GM12878 (cell line): ENCODE data around the gene CLDN34. TPM values are rescaled to one million over a fixed set of nuclear protein-coding genes. Genes with fewer than 3 reads are reported as not detected.

ENCODE experiments used
- ATF7 ChIP-seq: fragments of 450-650 bp; IDR thresholded peaks from 2 replicates; pipeline ENCODE4 v1.6.1; 2016; ENCODE audit warnings: low read depth, mild to moderate bottlenecking
- BHLHE40 ChIP-seq, 2 experiments: fragments of 450-650 bp in 1 of 2; IDR thresholded peaks; 2 replicates each; pipeline ENCODE4 v1.6.1; 2011 to 2017; ENCODE audit warnings: low read depth in 2 of 2, borderline replicate concordance in 1 of 2, improper control_type of control experiment in 1 of 2, low read length in 1 of 2, mild to moderate bottlenecking in 1 of 2
- EED ChIP-seq: sonication (generic); IDR thresholded peaks from 2 replicates; pipeline ENCODE4 v1.6.1; 2016; ENCODE audit warnings: antibody characterized with exemption, low read depth
- EGR1 ChIP-seq, 2 experiments: IDR thresholded peaks; 1 replicate in 1 of 2; 2 replicates in 1 of 2; pipeline ENCODE4 v1.6.1; 2011 to 2012; ENCODE audit warnings: low read depth in 2 of 2, low read length in 2 of 2, borderline replicate concordance in 1 of 2, mild to moderate bottlenecking in 1 of 2, moderate library complexity in 1 of 2
- EP300 ChIP-seq, 2 experiments: fragments of 150-350 bp in 1 of 2; IDR thresholded peaks; 2 replicates each; pipeline ENCODE4 v1.6.1; 2011 to 2012; ENCODE audit warnings: low read depth in 2 of 2, low read length in 2 of 2, borderline replicate concordance in 1 of 2, improper control_type of control experiment in 1 of 2, inconsistent platforms in 1 of 2; ENCODE audit not compliant: control insufficient read depth in 1 of 2
- FOXK2 ChIP-seq: fragments of 450-650 bp; IDR thresholded peaks from 2 replicates; pipeline ENCODE4 v1.6.1; 2017; ENCODE audit warnings: mild to moderate bottlenecking, moderate library complexity
- GATAD2B ChIP-seq: fragments of 450-650 bp; conservative IDR thresholded peaks from 2 replicates; pipeline ENCODE4 v1.6.1; 2017; ENCODE audit warnings: low read depth, mild to moderate bottlenecking, moderate library complexity
- HCFC1 ChIP-seq: fragments of 150-350 bp; IDR thresholded peaks from 2 replicates; pipeline ENCODE4 v1.6.1; 2014; ENCODE audit warnings: low read length
- KAT2A ChIP-seq: conservative IDR thresholded peaks from 2 replicates; pipeline ENCODE4 v1.6.1; 2011; ENCODE audit warnings: low read depth, low read length; ENCODE audit not compliant: control insufficient read depth
- MTA2 ChIP-seq: fragments of 450-650 bp; IDR thresholded peaks from 2 replicates; pipeline ENCODE4 v1.6.1; 2016; ENCODE audit warnings: low read depth, mild to moderate bottlenecking, moderate library complexity
- NFIC ChIP-seq: IDR thresholded peaks from 2 replicates; pipeline ENCODE4 v1.6.1; 2012; ENCODE audit warnings: low read depth, mild to moderate bottlenecking, inconsistent platforms, low read length, moderate library complexity
- RAD21 ChIP-seq: IDR thresholded peaks from 2 replicates; pipeline ENCODE4 v1.6.1; 2011; ENCODE audit warnings: mild to moderate bottlenecking, low read depth, low read length, moderate library complexity; ENCODE audit not compliant: insufficient read depth
- RCOR1 ChIP-seq: conservative IDR thresholded peaks from 2 replicates; pipeline ENCODE4 v1.6.1; 2012; ENCODE audit warnings: low read depth, low read length, improper control_type of control experiment
- SREBF1 ChIP-seq: IDR thresholded peaks from 2 replicates; pipeline ENCODE4 v1.6.1; 2012; ENCODE audit warnings: mild to moderate bottlenecking, low read length
- polyA plus RNA-seq, 11 experiments: library from polyadenylated mRNA; depleted of rRNA in 4 of 11; unstranded in 6 of 11; stranded (reverse) in 5 of 11; fragments of >200 nt; fragmentation: Nextera tagmentation in 4 of 11; fragmentation: Illumina TruSeq in 1 of 11; extraction: Ambion mirVana in 4 of 11; extraction: Trizol in 1 of 11; gene quantifications; 1 replicate in 1 of 11; 2 replicates in 10 of 11; pipeline versions ENCODE4 v1.2.1 to v1.2.3, GENCODE V29; 2011 to 2016; ENCODE audit warnings: inconsistent platforms in 2 of 11, missing spikeins in 2 of 11, low read depth in 1 of 11
- total RNA-seq, 4 experiments: library from RNA; depleted of rRNA in 3 of 4; stranded (reverse); fragments of >200 nt in 3 of 4; fragmentation: Illumina TruSeq in 1 of 4; extraction: Trizol in 1 of 4; gene quantifications; 2 replicates each; pipeline versions ENCODE4 v1.2.1 to v1.2.3, GENCODE V29; 2013 to 2021
- TF ChIP-seq, protein P1 (sequence below): IDR thresholded peaks from 2 replicates; pipeline ENCODE4 v1.6.1; 2012; ENCODE audit warnings: low read length, inconsistent platforms
- TF ChIP-seq, protein P2 (sequence below): fragments of 450-650 bp; IDR thresholded peaks from 2 replicates; pipeline ENCODE4 v1.6.1; 2018; ENCODE audit warnings: mild to moderate bottlenecking, low read depth, moderate library complexity; ENCODE audit not compliant: partially characterized antibody
- TF ChIP-seq, protein P3 (sequence below): IDR thresholded peaks from 2 replicates; pipeline ENCODE4 v1.6.1; 2011; ENCODE audit warnings: low read depth, mild to moderate bottlenecking, low read length, moderate library complexity, borderline replicate concordance; ENCODE audit errors: extremely low read depth
- TF ChIP-seq, protein P4 (sequence below): fragments of 450-650 bp; IDR thresholded peaks from 2 replicates; pipeline ENCODE4 v1.6.1; 2017; ENCODE audit warnings: borderline replicate concordance
- TF ChIP-seq, protein P5 (sequence below): fragments of 450-650 bp; IDR thresholded peaks from 2 replicates; pipeline ENCODE4 v1.6.1; 2017; ENCODE audit warnings: mild to moderate bottlenecking, moderate library complexity

The CLDN34 gene
- total and polyA plus RNA-seq, 10 of the 15 experiments (the other 5 are each of a cell fraction or from before 2014, with no cell fraction given): not detected

DNA sequence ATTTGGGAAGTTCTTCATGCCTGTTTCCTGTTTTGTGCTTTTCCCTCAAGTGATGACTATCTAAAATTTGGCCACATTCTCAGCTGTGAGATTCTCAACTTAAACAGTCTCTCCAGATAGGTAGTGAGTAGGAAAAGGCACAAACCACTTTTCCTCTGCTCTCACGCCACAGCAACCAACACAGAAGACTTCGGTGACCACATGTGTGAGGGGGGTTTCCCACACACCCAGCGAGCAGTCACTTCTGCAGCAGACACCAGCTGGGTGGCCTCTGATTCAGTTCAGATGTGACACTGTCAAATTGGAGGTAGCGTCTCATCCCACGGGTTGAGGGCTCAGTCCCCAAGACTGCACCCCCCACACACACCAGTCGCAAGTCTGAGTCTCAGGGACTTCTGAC, 25.1 kb upstream of the CLDN34 start (continued):
- TF ChIP-seq, protein P1, sequence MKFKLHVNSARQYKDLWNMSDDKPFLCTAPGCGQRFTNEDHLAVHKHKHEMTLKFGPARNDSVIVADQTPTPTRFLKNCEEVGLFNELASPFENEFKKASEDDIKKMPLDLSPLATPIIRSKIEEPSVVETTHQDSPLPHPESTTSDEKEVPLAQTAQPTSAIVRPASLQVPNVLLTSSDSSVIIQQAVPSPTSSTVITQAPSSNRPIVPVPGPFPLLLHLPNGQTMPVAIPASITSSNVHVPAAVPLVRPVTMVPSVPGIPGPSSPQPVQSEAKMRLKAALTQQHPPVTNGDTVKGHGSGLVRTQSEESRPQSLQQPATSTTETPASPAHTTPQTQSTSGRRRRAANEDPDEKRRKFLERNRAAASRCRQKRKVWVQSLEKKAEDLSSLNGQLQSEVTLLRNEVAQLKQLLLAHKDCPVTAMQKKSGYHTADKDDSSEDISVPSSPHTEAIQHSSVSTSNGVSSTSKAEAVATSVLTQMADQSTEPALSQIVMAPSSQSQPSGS: peak; percentile 82
- TF ChIP-seq SREBF1 (no peak), ATF7 (peak; percentile 77), EP300 (IDR thresholded peaks at IDR 0.05; ENCODE audit: borderline replicate concordance in 1 of 2, control insufficient read depth in 1 of 2, low read depth in 2 of 2, low read length in 2 of 2) (peak; percentile 76 to 84; a peak in 3 of 4 replicates), RCOR1 (no peak), KAT2A (no peak), HCFC1 (no peak), FOXK2 (no peak), MTA2 (peak; percentile 83), EED (peak; percentile 85), NFIC (peak; percentile 86), BHLHE40 (IDR thresholded peaks at IDR 0.05; ENCODE audit: borderline replicate concordance in 1 of 2, low read depth in 2 of 2, low read length in 1 of 2) (peak; percentile 54 to 78; a peak in 3 of 4 replicates), RAD21 (no peak), EGR1 (IDR thresholded peaks at IDR 0.05; ENCODE audit: borderline replicate concordance in 1 of 2, low read depth in 2 of 2, low read length in 2 of 2) (0 out of 3 replicates have a peak, but pooled peaks of 1 of the 2 experiments have one; percentile 19), GATAD2B (peak; percentile 90)
- TF ChIP-seq, protein P2, sequence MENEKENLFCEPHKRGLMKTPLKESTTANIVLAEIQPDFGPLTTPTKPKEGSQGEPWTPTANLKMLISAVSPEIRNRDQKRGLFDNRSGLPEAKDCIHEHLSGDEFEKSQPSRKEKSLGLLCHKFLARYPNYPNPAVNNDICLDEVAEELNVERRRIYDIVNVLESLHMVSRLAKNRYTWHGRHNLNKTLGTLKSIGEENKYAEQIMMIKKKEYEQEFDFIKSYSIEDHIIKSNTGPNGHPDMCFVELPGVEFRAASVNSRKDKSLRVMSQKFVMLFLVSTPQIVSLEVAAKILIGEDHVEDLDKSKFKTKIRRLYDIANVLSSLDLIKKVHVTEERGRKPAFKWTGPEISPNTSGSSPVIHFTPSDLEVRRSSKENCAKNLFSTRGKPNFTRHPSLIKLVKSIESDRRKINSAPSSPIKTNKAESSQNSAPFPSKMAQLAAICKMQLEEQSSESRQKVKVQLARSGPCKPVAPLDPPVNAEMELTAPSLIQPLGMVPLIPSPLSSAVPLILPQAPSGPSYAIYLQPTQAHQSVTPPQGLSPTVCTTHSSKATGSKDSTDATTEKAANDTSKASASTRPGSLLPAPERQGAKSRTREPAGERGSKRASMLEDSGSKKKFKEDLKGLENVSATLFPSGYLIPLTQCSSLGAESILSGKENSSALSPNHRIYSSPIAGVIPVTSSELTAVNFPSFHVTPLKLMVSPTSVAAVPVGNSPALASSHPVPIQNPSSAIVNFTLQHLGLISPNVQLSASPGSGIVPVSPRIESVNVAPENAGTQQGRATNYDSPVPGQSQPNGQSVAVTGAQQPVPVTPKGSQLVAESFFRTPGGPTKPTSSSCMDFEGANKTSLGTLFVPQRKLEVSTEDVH: no peak
- TF ChIP-seq, protein P3, sequence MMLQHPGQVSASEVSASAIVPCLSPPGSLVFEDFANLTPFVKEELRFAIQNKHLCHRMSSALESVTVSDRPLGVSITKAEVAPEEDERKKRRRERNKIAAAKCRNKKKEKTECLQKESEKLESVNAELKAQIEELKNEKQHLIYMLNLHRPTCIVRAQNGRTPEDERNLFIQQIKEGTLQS: no peak
- TF ChIP-seq, protein P4, sequence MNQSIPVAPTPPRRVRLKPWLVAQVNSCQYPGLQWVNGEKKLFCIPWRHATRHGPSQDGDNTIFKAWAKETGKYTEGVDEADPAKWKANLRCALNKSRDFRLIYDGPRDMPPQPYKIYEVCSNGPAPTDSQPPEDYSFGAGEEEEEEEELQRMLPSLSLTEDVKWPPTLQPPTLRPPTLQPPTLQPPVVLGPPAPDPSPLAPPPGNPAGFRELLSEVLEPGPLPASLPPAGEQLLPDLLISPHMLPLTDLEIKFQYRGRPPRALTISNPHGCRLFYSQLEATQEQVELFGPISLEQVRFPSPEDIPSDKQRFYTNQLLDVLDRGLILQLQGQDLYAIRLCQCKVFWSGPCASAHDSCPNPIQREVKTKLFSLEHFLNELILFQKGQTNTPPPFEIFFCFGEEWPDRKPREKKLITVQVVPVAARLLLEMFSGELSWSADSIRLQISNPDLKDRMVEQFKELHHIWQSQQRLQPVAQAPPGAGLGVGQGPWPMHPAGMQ: peak; percentile 55; the same call in 1 of the 2 replicates
- TF ChIP-seq, protein P5, sequence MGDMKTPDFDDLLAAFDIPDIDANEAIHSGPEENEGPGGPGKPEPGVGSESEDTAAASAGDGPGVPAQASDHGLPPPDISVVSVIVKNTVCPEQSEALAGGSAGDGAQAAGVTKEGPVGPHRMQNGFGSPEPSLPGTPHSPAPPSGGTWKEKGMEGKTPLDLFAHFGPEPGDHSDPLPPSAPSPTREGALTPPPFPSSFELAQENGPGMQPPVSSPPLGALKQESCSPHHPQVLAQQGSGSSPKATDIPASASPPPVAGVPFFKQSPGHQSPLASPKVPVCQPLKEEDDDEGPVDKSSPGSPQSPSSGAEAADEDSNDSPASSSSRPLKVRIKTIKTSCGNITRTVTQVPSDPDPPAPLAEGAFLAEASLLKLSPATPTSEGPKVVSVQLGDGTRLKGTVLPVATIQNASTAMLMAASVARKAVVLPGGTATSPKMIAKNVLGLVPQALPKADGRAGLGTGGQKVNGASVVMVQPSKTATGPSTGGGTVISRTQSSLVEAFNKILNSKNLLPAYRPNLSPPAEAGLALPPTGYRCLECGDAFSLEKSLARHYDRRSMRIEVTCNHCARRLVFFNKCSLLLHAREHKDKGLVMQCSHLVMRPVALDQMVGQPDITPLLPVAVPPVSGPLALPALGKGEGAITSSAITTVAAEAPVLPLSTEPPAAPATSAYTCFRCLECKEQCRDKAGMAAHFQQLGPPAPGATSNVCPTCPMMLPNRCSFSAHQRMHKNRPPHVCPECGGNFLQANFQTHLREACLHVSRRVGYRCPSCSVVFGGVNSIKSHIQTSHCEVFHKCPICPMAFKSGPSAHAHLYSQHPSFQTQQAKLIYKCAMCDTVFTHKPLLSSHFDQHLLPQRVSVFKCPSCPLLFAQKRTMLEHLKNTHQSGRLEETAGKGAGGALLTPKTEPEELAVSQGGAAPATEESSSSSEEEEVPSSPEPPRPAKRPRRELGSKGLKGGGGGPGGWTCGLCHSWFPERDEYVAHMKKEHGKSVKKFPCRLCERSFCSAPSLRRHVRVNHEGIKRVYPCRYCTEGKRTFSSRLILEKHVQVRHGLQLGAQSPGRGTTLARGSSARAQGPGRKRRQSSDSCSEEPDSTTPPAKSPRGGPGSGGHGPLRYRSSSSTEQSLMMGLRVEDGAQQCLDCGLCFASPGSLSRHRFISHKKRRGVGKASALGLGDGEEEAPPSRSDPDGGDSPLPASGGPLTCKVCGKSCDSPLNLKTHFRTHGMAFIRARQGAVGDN: peak; percentile 30; the same call in 1 of the 2 replicates
